ENCODE results near the gene METTL27.

METTL27 gene

GRCh38 chr7:73840715-73841379, 1.5 kb downstream of the METTL27 start:
- no peak for TF ChIP-seq GABPA (IDR thresholded peaks at IDR 0.05; ENCODE audit: low read depth)
- TF ChIP-seq SPI1 (IDR thresholded peaks at IDR 0.05; ENCODE audit: borderline replicate concordance, low read depth): peak; percentile 50; the same call in 1 of the 2 replicates
- no peak for TF ChIP-seq CTCF (IDR thresholded peaks at IDR 0.05; ENCODE audit: insufficient read depth, low read length)
- H3K4me3 ChIP-seq (replicated peaks; ENCODE audit: insufficient read depth, low read length): no peak overlapping the region
- no peak for DNase-seq (ENCODE audit: low read depth in 1 of 2, low spot score in 1 of 2)
- H3K27ac ChIP-seq (replicated peaks): no peak overlapping the region
- H3K27me3 ChIP-seq (ENCODE audit: insufficient read depth, poor library complexity, severe bottlenecking): peaks cover 2% of the 10 kb centered on the region

- Histone ChIP-seq H3K27me3 (ENCODE audit: insufficient read depth, poor library complexity, severe bottlenecking) (peaks cover 2% of the 10 kb centered on the region), H3K4me3 (replicated peaks; ENCODE audit: insufficient read depth, low read length) (no peak overlapping the region), H3K27ac (replicated peaks) (no peak overlapping the region)
- TF ChIP-seq POLR2AphosphoS5 (IDR thresholded peaks at IDR 0.05; ENCODE audit: low read depth) (no peak), SPI1 (IDR thresholded peaks at IDR 0.05; ENCODE audit: borderline replicate concordance, low read depth) (no peak), REST (IDR thresholded peaks at IDR 0.05; ENCODE audit: insufficient replicate concordance, low read depth) (no peak), CTCF (IDR thresholded peaks at IDR 0.05; ENCODE audit: insufficient read depth, low read length) (no peak)
- DNase-seq (ENCODE audit: low read depth in 1 of 2, low spot score in 1 of 2): no peak
Observed at GRCh38 chr7:73839743-73840714, 2.3 kb downstream of the METTL27 start.

GRCh38 chr7:73839290-73839689, 3.0 kb downstream of the METTL27 start:
- TF ChIP-seq REST (IDR thresholded peaks at IDR 0.05; ENCODE audit: insufficient replicate concordance, low read depth): no peak
- no peak for TF ChIP-seq GABPA (IDR thresholded peaks at IDR 0.05; ENCODE audit: low read depth)
- TF ChIP-seq POLR2AphosphoS5 (IDR thresholded peaks at IDR 0.05; ENCODE audit: low read depth): no peak
- no peak for TF ChIP-seq SPI1 (IDR thresholded peaks at IDR 0.05; ENCODE audit: borderline replicate concordance, low read depth)
- no peak for TF ChIP-seq CTCF (IDR thresholded peaks at IDR 0.05; ENCODE audit: insufficient read depth, low read length)

More at GRCh38 chr7:73839290-73839689, 3.0 kb downstream of the METTL27 start:
- Histone ChIP-seq H3K27ac (replicated peaks) (no peak overlapping the region), H3K27me3 (ENCODE audit: insufficient read depth, poor library complexity, severe bottlenecking) (peaks cover 2% of the 10 kb centered on the region), H3K4me3 (replicated peaks; ENCODE audit: insufficient read depth, low read length) (no peak overlapping the region)
- no peak for DNase-seq (ENCODE audit: low read depth in 1 of 2, low spot score in 1 of 2)
